Erythroblast (primary cell): ENCODE measurements around the gene MYO15B.

Source experiments
- GATA1 ChIP-seq: IDR thresholded peaks from 2 replicates; pipeline ENCODE4 v1.6.1; 2011; ENCODE audit warnings: low read depth, mild to moderate bottlenecking, control low read depth, low read length, moderate library complexity
- POLR2A ChIP-seq: IDR thresholded peaks from 2 replicates; pipeline ENCODE4 v1.6.1; 2011; ENCODE audit warnings: mild to moderate bottlenecking, low read length

GRCh38 chr17:75650874-75651273 lies 63.3 kb downstream of the MYO15B start:
- TF ChIP-seq POLR2A = no peak
- no peak for TF ChIP-seq GATA1
